Caco-2 (cell line): Measurements from ENCODE around the gene HUS1. TPM values are rescaled to one million over a fixed set of nuclear protein-coding genes. Genes with fewer than 3 reads are reported as not detected.

Experiments
- BruUV-seq: library from RNA; stranded (reverse); fragments of 400-500 nt; replicated peaks from 2 replicates; lab custom pipeline; 2021; lab: Mats Ljungman, UMichigan
- CTCF ChIA-PET: fragments of 300-600 bp; sonication (Branson Sonifier 250); formaldehyde crosslinking; loops from one replicate; lab custom pipeline; 2022; ENCODE audit warnings: antibody characterized with exemption; lab: Charles Lee
- POLR2A ChIA-PET: fragments of 300-600 bp; sonication (Branson Sonifier 250); formaldehyde crosslinking; loops from one replicate; lab custom pipeline; 2022; ENCODE audit warnings: antibody characterized with exemption; lab: Charles Lee
- DNase-seq, 2 experiments: peaks; one replicate each; pipeline versions ENCODE4 v3.0.0 to v3.0.0-alpha.2; 2020 to 2022
- H3K27me3 ChIP-seq: replicated peaks from 2 replicates; pipeline ENCODE4 v1.6.0; 2011; ENCODE audit warnings: low read length; ENCODE audit not compliant: control insufficient read depth, insufficient read depth
- H3K36me3 ChIP-seq: 2 replicates; pipeline ENCODE4 v1.5.1; 2011; ENCODE audit warnings: low read length; ENCODE audit not compliant: control insufficient read depth, insufficient read depth
- H3K4me1 ChIP-seq: fragments of 250-450 bp; sonication (Bioruptor Pico); 2 replicates; pipeline ENCODE4 v1.5.1; 2020; ENCODE audit warnings: mild to moderate bottlenecking
- H3K4me3 ChIP-seq: 2 replicates; pipeline ENCODE4 v1.5.1; 2011; ENCODE audit warnings: low read depth, mild to moderate bottlenecking, control low read depth, low read length
- H3K9me3 ChIP-seq: fragments of 250-450 bp; sonication (Bioruptor Pico); 2 replicates; pipeline ENCODE4 v1.5.1; 2020; ENCODE audit warnings: mild to moderate bottlenecking, moderate library complexity
- H3K27ac Mint-ChIP-seq: one replicate; pipeline ENCODE4 v1.8.0; 2022; ENCODE audit warnings: mixed read lengths; ENCODE audit not compliant: unreplicated experiment
- H3K27me3 Mint-ChIP-seq: one replicate; pipeline ENCODE4 v1.8.0; 2022; ENCODE audit warnings: mixed read lengths; ENCODE audit not compliant: insufficient read depth, unreplicated experiment
- H3K36me3 Mint-ChIP-seq: one replicate; pipeline ENCODE4 v1.8.0; 2022; ENCODE audit warnings: mild to moderate bottlenecking, mixed read lengths; ENCODE audit not compliant: insufficient read depth, unreplicated experiment
- H3K4me1 Mint-ChIP-seq: one replicate; pipeline ENCODE4 v1.8.0; 2022; ENCODE audit warnings: low read depth, mixed read lengths; ENCODE audit not compliant: unreplicated experiment
- H3K4me3 Mint-ChIP-seq: one replicate; pipeline ENCODE4 v1.8.0; 2022; ENCODE audit warnings: mild to moderate bottlenecking, moderate library complexity, mixed read lengths; ENCODE audit not compliant: unreplicated experiment
- H3K9me3 Mint-ChIP-seq: one replicate; pipeline ENCODE4 v1.8.0; 2022; ENCODE audit warnings: mixed read lengths; ENCODE audit not compliant: unreplicated experiment
- intact Hi-C: fragments of 100-400 bp; cut with micrococcal nuclease; formaldehyde crosslinking; loops from one replicate; pipeline ENCODE4 v1.10.0; 2022; ENCODE audit not compliant: unreplicated experiment
- total RNA-seq: library from RNA; stranded (reverse); gene quantifications from 2 replicates; pipeline ENCODE4 v1.2.3, GENCODE V29; 2022
- TF ChIP-seq, protein P1 (sequence below), 2 experiments: fragments of 200-600 bp in 1 of 2; IDR thresholded peaks; 1 replicate in 1 of 2; 2 replicates in 1 of 2; pipeline versions ENCODE4 v1.5.1 to v1.8.0; 2011 to 2022; ENCODE audit warnings: antibody characterized with exemption in 1 of 2, control low read depth in 1 of 2, inconsistent platforms in 1 of 2, low read depth in 1 of 2, low read length in 1 of 2, mild to moderate bottlenecking in 1 of 2, moderate library complexity in 1 of 2; ENCODE audit not compliant: insufficient read depth in 1 of 2, severe bottlenecking in 1 of 2, unreplicated experiment in 1 of 2

Gene HUS1
- total RNA-seq, 1 experiment from 2014 or later = 32.3 TPM

- Mint-ChIP-seq H3K27me3 (no peaks in the 10 kb centered on the region), H3K36me3 (peaks cover 19% of the 10 kb centered on the region), H3K27ac (no peak overlapping the region), H3K4me3 (no peak overlapping the region), H3K4me1 (peaks cover 28% of the 10 kb centered on the region), H3K9me3 (no peaks in the 10 kb centered on the region)
- Histone ChIP-seq H3K4me1 (peaks cover 22% of the 10 kb centered on the region), H3K4me3 (no peak overlapping the region), H3K36me3 (no peaks in the 10 kb centered on the region), H3K27me3 (no peaks in the 10 kb centered on the region), H3K9me3 (no peaks in the 10 kb centered on the region)
- intact Hi-C loops = loop anchor here (5.0 kb wide), 1 partner anchor 687 kb away; no protein-coding TSS in a partner anchor
- DNase-seq = no peak
- no TSS peak for BruUV-seq
- ChIA-PET POLR2A (no interaction called here), CTCF (no interaction called here)
- TF ChIP-seq, protein P1, sequence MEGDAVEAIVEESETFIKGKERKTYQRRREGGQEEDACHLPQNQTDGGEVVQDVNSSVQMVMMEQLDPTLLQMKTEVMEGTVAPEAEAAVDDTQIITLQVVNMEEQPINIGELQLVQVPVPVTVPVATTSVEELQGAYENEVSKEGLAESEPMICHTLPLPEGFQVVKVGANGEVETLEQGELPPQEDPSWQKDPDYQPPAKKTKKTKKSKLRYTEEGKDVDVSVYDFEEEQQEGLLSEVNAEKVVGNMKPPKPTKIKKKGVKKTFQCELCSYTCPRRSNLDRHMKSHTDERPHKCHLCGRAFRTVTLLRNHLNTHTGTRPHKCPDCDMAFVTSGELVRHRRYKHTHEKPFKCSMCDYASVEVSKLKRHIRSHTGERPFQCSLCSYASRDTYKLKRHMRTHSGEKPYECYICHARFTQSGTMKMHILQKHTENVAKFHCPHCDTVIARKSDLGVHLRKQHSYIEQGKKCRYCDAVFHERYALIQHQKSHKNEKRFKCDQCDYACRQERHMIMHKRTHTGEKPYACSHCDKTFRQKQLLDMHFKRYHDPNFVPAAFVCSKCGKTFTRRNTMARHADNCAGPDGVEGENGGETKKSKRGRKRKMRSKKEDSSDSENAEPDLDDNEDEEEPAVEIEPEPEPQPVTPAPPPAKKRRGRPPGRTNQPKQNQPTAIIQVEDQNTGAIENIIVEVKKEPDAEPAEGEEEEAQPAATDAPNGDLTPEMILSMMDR (IDR thresholded peaks at IDR 0.05; ENCODE audit: insufficient read depth in 1 of 2, low read depth in 1 of 2, low read length in 1 of 2, severe bottlenecking in 1 of 2, unreplicated experiment in 1 of 2) = no peak
Measured at GRCh38 chr7:47953822-47954221, 25.6 kb downstream of the HUS1 start.

GRCh38 chr7:47952224-47952623 is 27.2 kb downstream of the HUS1 start:
- H3K36me3 ChIP-seq = no peaks in the 10 kb centered on the region
- H3K27ac Mint-ChIP-seq = peak overlapping the region; percentile 74
- H3K4me3 Mint-ChIP-seq = peak overlapping the region; percentile 30
- H3K36me3 Mint-ChIP-seq = peaks cover 8% of the 10 kb centered on the region
- H3K4me1 Mint-ChIP-seq = peaks cover 36% of the 10 kb centered on the region
- TF ChIP-seq, protein P1 (IDR thresholded peaks at IDR 0.05; ENCODE audit: insufficient read depth in 1 of 2, low read depth in 1 of 2, low read length in 1 of 2, severe bottlenecking in 1 of 2, unreplicated experiment in 1 of 2) = no peak
- H3K9me3 Mint-ChIP-seq = no peaks in the 10 kb centered on the region
- CTCF ChIA-PET = interaction anchor here (1.5 kb wide), 1 partner anchor 17 kb away, joined by 9 read pairs; no protein-coding TSS in a partner anchor
- intact Hi-C loops = loop anchor here (5.0 kb wide), 1 partner anchor 685 kb away; no protein-coding TSS in a partner anchor
- no peak overlapping the region for H3K4me3 ChIP-seq
- no TSS peak for BruUV-seq
- H3K27me3 Mint-ChIP-seq = no peaks in the 10 kb centered on the region
- DNase-seq = no peak
- no peaks in the 10 kb centered on the region for H3K27me3 ChIP-seq
- POLR2A ChIA-PET = no interaction called here
- no peaks in the 10 kb centered on the region for H3K9me3 ChIP-seq
- peaks cover 30% of the 10 kb centered on the region for H3K4me1 ChIP-seq

- H3K4me1 Mint-ChIP-seq = peaks cover 41% of the 10 kb centered on the region
- BruUV-seq = no TSS peak
- H3K27ac Mint-ChIP-seq = peak overlapping the region; percentile 74
- POLR2A ChIA-PET = no interaction called here
- no peaks in the 10 kb centered on the region for H3K27me3 Mint-ChIP-seq
- no peak overlapping the region for H3K4me3 ChIP-seq
- peak overlapping the region; percentile 30 for H3K4me3 Mint-ChIP-seq
- intact Hi-C loops = loop anchor here (1.0 to 5.0 kb wide), 3 partner anchors 18 to 684 kb away; no protein-coding TSS in a partner anchor
- H3K9me3 Mint-ChIP-seq = no peaks in the 10 kb centered on the region
- peaks cover 4% of the 10 kb centered on the region for H3K36me3 Mint-ChIP-seq
- H3K9me3 ChIP-seq = no peaks in the 10 kb centered on the region
- CTCF ChIA-PET = interaction anchor here (0.7 to 1.5 kb wide), 4 partner anchors 17 to 685 kb away, joined by 3 to 9 read pairs (median 6); no protein-coding TSS in a partner anchor
- peaks cover 35% of the 10 kb centered on the region for H3K4me1 ChIP-seq
- H3K27me3 ChIP-seq = no peaks in the 10 kb centered on the region
- TF ChIP-seq, protein P1 (IDR thresholded peaks at IDR 0.05; ENCODE audit: insufficient read depth in 1 of 2, low read depth in 1 of 2, low read length in 1 of 2, severe bottlenecking in 1 of 2, unreplicated experiment in 1 of 2) = no peak
- H3K36me3 ChIP-seq = no peaks in the 10 kb centered on the region
- peak in 1 of 2 experiments; percentile 48 for DNase-seq
Measured at GRCh38 chr7:47951374-47951773, 28.0 kb downstream of the HUS1 start.
